Measurements from ENCODE around the gene KIAA1217.

KIAA1217 gene

GRCh38 chr10:24257588-24257987 is 48.6 kb downstream of the KIAA1217 start:
- Histone ChIP-seq H3K27me3 (ENCODE audit: insufficient read depth, low read length) (no peaks in the 10 kb centered on the region), H2AFZ (ENCODE audit: low read depth, low read length) (no peak overlapping the region), H3K36me3 (ENCODE audit: insufficient read depth, low read length) (no peaks in the 10 kb centered on the region), H3K4me3 (ENCODE audit: low read length) (no peak overlapping the region), H3K4me1 (ENCODE audit: insufficient read depth, low read length) (peaks cover 10% of the 10 kb centered on the region), H3K9me3 (ENCODE audit: low read length) (no peaks in the 10 kb centered on the region)

GRCh38 chr10:24259365-24260130 is 50.6 kb downstream of the KIAA1217 start:
- Histone ChIP-seq H2AFZ (ENCODE audit: low read depth, low read length) (no peak overlapping the region), H3K9me3 (ENCODE audit: low read length) (no peaks in the 10 kb centered on the region), H3K36me3 (ENCODE audit: insufficient read depth, low read length) (no peaks in the 10 kb centered on the region), H3K4me3 (ENCODE audit: low read length) (no peak overlapping the region), H3K27me3 (ENCODE audit: insufficient read depth, low read length) (no peaks in the 10 kb centered on the region), H3K4me1 (ENCODE audit: insufficient read depth, low read length) (peaks cover 14% of the 10 kb centered on the region)

GRCh38 chr10:24261627-24262026 is 52.7 kb downstream of the KIAA1217 start:
- H3K36me3 ChIP-seq (ENCODE audit: insufficient read depth, low read length) = no peaks in the 10 kb centered on the region
- H3K4me3 ChIP-seq (ENCODE audit: low read length) = no peak overlapping the region

GRCh38 chr10:24262929-24263590 is 54.1 kb downstream of the KIAA1217 start:
- H3K4me3 ChIP-seq (ENCODE audit: low read length) = no peak overlapping the region
- no peaks in the 10 kb centered on the region for H3K9me3 ChIP-seq (ENCODE audit: low read length)
- H2AFZ ChIP-seq (ENCODE audit: low read depth, low read length) = no peak overlapping the region
- peaks cover 13% of the 10 kb centered on the region for H3K4me1 ChIP-seq (ENCODE audit: insufficient read depth, low read length)
- no peaks in the 10 kb centered on the region for H3K27me3 ChIP-seq (ENCODE audit: insufficient read depth, low read length)
- no peaks in the 10 kb centered on the region for H3K36me3 ChIP-seq (ENCODE audit: insufficient read depth, low read length)

More at GRCh38 chr10:24261627-24262026, 52.7 kb downstream of the KIAA1217 start:
- Histone ChIP-seq H3K9me3 (ENCODE audit: low read length) (no peaks in the 10 kb centered on the region), H3K27me3 (ENCODE audit: insufficient read depth, low read length) (no peaks in the 10 kb centered on the region), H2AFZ (ENCODE audit: low read depth, low read length) (no peak overlapping the region), H3K4me1 (ENCODE audit: insufficient read depth, low read length) (peaks cover 16% of the 10 kb centered on the region)

- H3K4me3 ChIP-seq (ENCODE audit: low read length) = no peak overlapping the region
- H3K9me3 ChIP-seq (ENCODE audit: low read length) = no peaks in the 10 kb centered on the region
- H3K27me3 ChIP-seq (ENCODE audit: insufficient read depth, low read length) = no peaks in the 10 kb centered on the region
- H2AFZ ChIP-seq (ENCODE audit: low read depth, low read length) = no peak overlapping the region
- peaks cover 16% of the 10 kb centered on the region for H3K4me1 ChIP-seq (ENCODE audit: insufficient read depth, low read length)
- no peaks in the 10 kb centered on the region for H3K36me3 ChIP-seq (ENCODE audit: insufficient read depth, low read length)
These were observed 60.5 kb downstream of the KIAA1217 start for GRCh38 chr10:24269476-24269875.

GRCh38 chr10:24272374-24272773 is 63.4 kb downstream of the KIAA1217 start:
- Histone ChIP-seq H3K4me1 (ENCODE audit: insufficient read depth, low read length) (peaks cover 6% of the 10 kb centered on the region), H3K36me3 (ENCODE audit: insufficient read depth, low read length) (no peaks in the 10 kb centered on the region), H3K27me3 (ENCODE audit: insufficient read depth, low read length) (no peaks in the 10 kb centered on the region), H3K9me3 (ENCODE audit: low read length) (no peaks in the 10 kb centered on the region), H2AFZ (ENCODE audit: low read depth, low read length) (no peak overlapping the region), H3K4me3 (ENCODE audit: low read length) (no peak overlapping the region)

- H2AFZ ChIP-seq (ENCODE audit: low read depth, low read length) = no peak overlapping the region
- no peaks in the 10 kb centered on the region for H3K36me3 ChIP-seq (ENCODE audit: insufficient read depth, low read length)
- peaks cover 5% of the 10 kb centered on the region for H3K4me1 ChIP-seq (ENCODE audit: insufficient read depth, low read length)
- no peaks in the 10 kb centered on the region for H3K9me3 ChIP-seq (ENCODE audit: low read length)
- H3K27me3 ChIP-seq (ENCODE audit: insufficient read depth, low read length) = no peaks in the 10 kb centered on the region
- no peak overlapping the region for H3K4me3 ChIP-seq (ENCODE audit: low read length)
These were observed 68.3 kb downstream of the KIAA1217 start for GRCh38 chr10:24277277-24277676.

- Histone ChIP-seq H3K4me1 (ENCODE audit: insufficient read depth, low read length) (peaks cover under 1% of the 10 kb centered on the region), H3K9me3 (ENCODE audit: low read length) (no peaks in the 10 kb centered on the region), H2AFZ (ENCODE audit: low read depth, low read length) (no peak overlapping the region), H3K36me3 (ENCODE audit: insufficient read depth, low read length) (no peaks in the 10 kb centered on the region), H3K4me3 (ENCODE audit: low read length) (no peak overlapping the region), H3K27me3 (ENCODE audit: insufficient read depth, low read length) (no peaks in the 10 kb centered on the region)
These were observed 68.8 kb downstream of the KIAA1217 start for GRCh38 chr10:24277771-24278170.

GRCh38 chr10:24278176-24278889 is 69.4 kb downstream of the KIAA1217 start:
- Histone ChIP-seq H3K9me3 (ENCODE audit: low read length) (no peaks in the 10 kb centered on the region), H3K4me3 (ENCODE audit: low read length) (no peak overlapping the region), H3K27me3 (ENCODE audit: insufficient read depth, low read length) (no peaks in the 10 kb centered on the region), H3K36me3 (ENCODE audit: insufficient read depth, low read length) (no peaks in the 10 kb centered on the region), H3K4me1 (ENCODE audit: insufficient read depth, low read length) (no peaks in the 10 kb centered on the region), H2AFZ (ENCODE audit: low read depth, low read length) (no peak overlapping the region)

GRCh38 chr10:24279166-24279565 is 70.2 kb downstream of the KIAA1217 start:
- Histone ChIP-seq H3K4me3 (ENCODE audit: low read length) (no peak overlapping the region), H3K27me3 (ENCODE audit: insufficient read depth, low read length) (no peaks in the 10 kb centered on the region), H3K36me3 (ENCODE audit: insufficient read depth, low read length) (no peaks in the 10 kb centered on the region), H3K9me3 (ENCODE audit: low read length) (no peaks in the 10 kb centered on the region), H2AFZ (ENCODE audit: low read depth, low read length) (no peak overlapping the region), H3K4me1 (ENCODE audit: insufficient read depth, low read length) (no peaks in the 10 kb centered on the region)

GRCh38 chr10:24287559-24288195 is 78.7 kb downstream of the KIAA1217 start:
- H3K27me3 ChIP-seq (ENCODE audit: insufficient read depth, low read length) = no peaks in the 10 kb centered on the region
- H2AFZ ChIP-seq (ENCODE audit: low read depth, low read length) = no peak overlapping the region
- no peak overlapping the region for H3K4me3 ChIP-seq (ENCODE audit: low read length)
- no peaks in the 10 kb centered on the region for H3K36me3 ChIP-seq (ENCODE audit: insufficient read depth, low read length)
- H3K4me1 ChIP-seq (ENCODE audit: insufficient read depth, low read length) = no peaks in the 10 kb centered on the region
- H3K9me3 ChIP-seq (ENCODE audit: low read length) = no peaks in the 10 kb centered on the region

- Histone ChIP-seq H3K36me3 (ENCODE audit: insufficient read depth, low read length) (no peaks in the 10 kb centered on the region), H3K9me3 (ENCODE audit: low read length) (no peaks in the 10 kb centered on the region), H3K27me3 (ENCODE audit: insufficient read depth, low read length) (no peaks in the 10 kb centered on the region), H3K4me1 (ENCODE audit: insufficient read depth, low read length) (no peaks in the 10 kb centered on the region), H2AFZ (ENCODE audit: low read depth, low read length) (no peak overlapping the region), H3K4me3 (ENCODE audit: low read length) (no peak overlapping the region)
These were observed 79.6 kb downstream of the KIAA1217 start for GRCh38 chr10:24288581-24288980.

- no peaks in the 10 kb centered on the region for H3K27me3 ChIP-seq (ENCODE audit: insufficient read depth, low read length)
- H3K4me3 ChIP-seq (ENCODE audit: low read length) = no peak overlapping the region
- no peak overlapping the region for H2AFZ ChIP-seq (ENCODE audit: low read depth, low read length)
- H3K36me3 ChIP-seq (ENCODE audit: insufficient read depth, low read length) = no peaks in the 10 kb centered on the region
- H3K9me3 ChIP-seq (ENCODE audit: low read length) = no peaks in the 10 kb centered on the region
- no peaks in the 10 kb centered on the region for H3K4me1 ChIP-seq (ENCODE audit: insufficient read depth, low read length)
These were observed 80.3 kb downstream of the KIAA1217 start for GRCh38 chr10:24289235-24289634.
